ENCODE measurements around the gene PHLDA2.

PHLDA2 gene

GRCh38 chr11:2920343-2920742 is 8.9 kb downstream of the PHLDA2 start:
- Histone ChIP-seq H3K4me1 (ENCODE audit: insufficient read depth, low read length) (no peaks in the 10 kb centered on the region), H3K4me3 (ENCODE audit: low read depth in 1 of 2, low read length in 2 of 2) (no peak overlapping the region), H3K27me3 (ENCODE audit: insufficient read depth, low read length, poor library complexity) (no peaks in the 10 kb centered on the region), H3K9me3 (ENCODE audit: insufficient read depth, low read length, severe bottlenecking) (no peaks in the 10 kb centered on the region), H4K20me1 (ENCODE audit: insufficient read depth, low read length) (peaks cover 7% of the 10 kb centered on the region; the same call in 1 of the 2 replicates), H3K4me2 (ENCODE audit: insufficient read depth, low read length) (no peak overlapping the region), H2AFZ (ENCODE audit: low read depth, low read length) (no peak overlapping the region), H3K27ac (ENCODE audit: low read length) (no peak overlapping the region), H3K79me2 (ENCODE audit: insufficient read depth, low read length) (no peaks in the 10 kb centered on the region), H3K36me3 (ENCODE audit: insufficient read depth, low read length) (no peaks in the 10 kb centered on the region), H3K9ac (ENCODE audit: low read depth, low read length) (no peak overlapping the region)
- DNase-seq (no peak), ATAC-seq (ENCODE audit: insufficient read depth, low read depth) (no peak)
- no peak for TF ChIP-seq EZH2 (IDR thresholded peaks at IDR 0.05; ENCODE audit: borderline replicate concordance, low read depth, low read length, severe bottlenecking)
- TF ChIP-seq, protein P1, sequence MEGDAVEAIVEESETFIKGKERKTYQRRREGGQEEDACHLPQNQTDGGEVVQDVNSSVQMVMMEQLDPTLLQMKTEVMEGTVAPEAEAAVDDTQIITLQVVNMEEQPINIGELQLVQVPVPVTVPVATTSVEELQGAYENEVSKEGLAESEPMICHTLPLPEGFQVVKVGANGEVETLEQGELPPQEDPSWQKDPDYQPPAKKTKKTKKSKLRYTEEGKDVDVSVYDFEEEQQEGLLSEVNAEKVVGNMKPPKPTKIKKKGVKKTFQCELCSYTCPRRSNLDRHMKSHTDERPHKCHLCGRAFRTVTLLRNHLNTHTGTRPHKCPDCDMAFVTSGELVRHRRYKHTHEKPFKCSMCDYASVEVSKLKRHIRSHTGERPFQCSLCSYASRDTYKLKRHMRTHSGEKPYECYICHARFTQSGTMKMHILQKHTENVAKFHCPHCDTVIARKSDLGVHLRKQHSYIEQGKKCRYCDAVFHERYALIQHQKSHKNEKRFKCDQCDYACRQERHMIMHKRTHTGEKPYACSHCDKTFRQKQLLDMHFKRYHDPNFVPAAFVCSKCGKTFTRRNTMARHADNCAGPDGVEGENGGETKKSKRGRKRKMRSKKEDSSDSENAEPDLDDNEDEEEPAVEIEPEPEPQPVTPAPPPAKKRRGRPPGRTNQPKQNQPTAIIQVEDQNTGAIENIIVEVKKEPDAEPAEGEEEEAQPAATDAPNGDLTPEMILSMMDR (IDR thresholded peaks at IDR 0.05; ENCODE audit: borderline replicate concordance, extremely low read depth, low read length, poor library complexity, severe bottlenecking) = no peak

- H3K9ac ChIP-seq (ENCODE audit: low read depth, low read length) = no peak overlapping the region
- H3K9me3 ChIP-seq (ENCODE audit: insufficient read depth, low read length, severe bottlenecking) = no peaks in the 10 kb centered on the region
- H3K27me3 ChIP-seq (ENCODE audit: insufficient read depth, low read length, poor library complexity) = no peaks in the 10 kb centered on the region
- no peak overlapping the region for H3K4me3 ChIP-seq (ENCODE audit: low read depth in 1 of 2, low read length in 2 of 2)
- no peak overlapping the region for H3K4me2 ChIP-seq (ENCODE audit: insufficient read depth, low read length)
- H3K27ac ChIP-seq (ENCODE audit: low read length) = no peak overlapping the region
- H3K4me1 ChIP-seq (ENCODE audit: insufficient read depth, low read length) = no peaks in the 10 kb centered on the region
- H4K20me1 ChIP-seq (ENCODE audit: insufficient read depth, low read length) = peaks cover 7% of the 10 kb centered on the region; the same call in 1 of the 2 replicates
- H3K36me3 ChIP-seq (ENCODE audit: insufficient read depth, low read length) = no peaks in the 10 kb centered on the region
- no peaks in the 10 kb centered on the region for H3K79me2 ChIP-seq (ENCODE audit: insufficient read depth, low read length)
- DNase-seq (no peak), ATAC-seq (ENCODE audit: insufficient read depth, low read depth) (no peak)
- no peak overlapping the region for H2AFZ ChIP-seq (ENCODE audit: low read depth, low read length)
- no peak for TF ChIP-seq EZH2 (IDR thresholded peaks at IDR 0.05; ENCODE audit: borderline replicate concordance, low read depth, low read length, severe bottlenecking)
- TF ChIP-seq, protein P1 (IDR thresholded peaks at IDR 0.05; ENCODE audit: borderline replicate concordance, extremely low read depth, low read length, poor library complexity, severe bottlenecking) = no peak
Measured at GRCh38 chr11:2919837-2920236, 9.4 kb downstream of the PHLDA2 start.

DNA sequence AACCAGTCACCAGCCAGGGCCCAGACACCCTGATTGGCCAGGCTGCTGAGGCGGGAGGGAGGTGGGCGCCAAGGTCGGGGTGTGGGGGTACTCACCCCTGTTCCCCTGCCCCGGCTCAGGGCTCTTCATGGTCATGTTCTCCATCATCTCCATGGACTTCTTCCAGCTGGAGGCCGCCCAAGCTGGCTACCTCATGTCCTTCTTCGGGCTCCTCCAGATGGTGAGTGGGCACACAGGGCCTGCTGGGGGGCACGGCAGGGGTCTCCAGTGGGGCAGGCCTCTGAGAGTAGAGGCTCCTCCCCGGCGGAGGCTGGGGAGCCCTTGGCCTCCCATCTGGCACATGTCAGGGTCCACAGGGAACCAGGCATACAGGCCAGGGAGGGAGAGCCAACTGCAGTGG is 10.0 kb downstream of the PHLDA2 start:
- Histone ChIP-seq H4K20me1 (ENCODE audit: insufficient read depth, low read length) (peaks cover 7% of the 10 kb centered on the region; the same call in 1 of the 2 replicates), H3K4me1 (ENCODE audit: insufficient read depth, low read length) (no peaks in the 10 kb centered on the region), H2AFZ (ENCODE audit: low read depth, low read length) (no peak overlapping the region), H3K79me2 (ENCODE audit: insufficient read depth, low read length) (no peaks in the 10 kb centered on the region), H3K27ac (ENCODE audit: low read length) (no peak overlapping the region), H3K36me3 (ENCODE audit: insufficient read depth, low read length) (no peaks in the 10 kb centered on the region), H3K9ac (ENCODE audit: low read depth, low read length) (no peak overlapping the region), H3K4me3 (ENCODE audit: low read depth in 1 of 2, low read length in 2 of 2) (no peak overlapping the region), H3K9me3 (ENCODE audit: insufficient read depth, low read length, severe bottlenecking) (no peaks in the 10 kb centered on the region), H3K27me3 (ENCODE audit: insufficient read depth, low read length, poor library complexity) (no peaks in the 10 kb centered on the region), H3K4me2 (ENCODE audit: insufficient read depth, low read length) (no peak overlapping the region)
- ATAC-seq (ENCODE audit: insufficient read depth, low read depth) = no peak
- no peak for DNase-seq
- TF ChIP-seq, protein P1 (IDR thresholded peaks at IDR 0.05; ENCODE audit: borderline replicate concordance, extremely low read depth, low read length, poor library complexity, severe bottlenecking) = no peak

Data from DND-41 (cell line).